Fibroblast of skin of right biceps (primary cell): Measurements from ENCODE around the gene HPX.

Experiments
- DNase-seq: peaks from one replicate; pipeline ENCODE4 v3.0.0-alpha.2; 2013

Gene HPX

DNA sequence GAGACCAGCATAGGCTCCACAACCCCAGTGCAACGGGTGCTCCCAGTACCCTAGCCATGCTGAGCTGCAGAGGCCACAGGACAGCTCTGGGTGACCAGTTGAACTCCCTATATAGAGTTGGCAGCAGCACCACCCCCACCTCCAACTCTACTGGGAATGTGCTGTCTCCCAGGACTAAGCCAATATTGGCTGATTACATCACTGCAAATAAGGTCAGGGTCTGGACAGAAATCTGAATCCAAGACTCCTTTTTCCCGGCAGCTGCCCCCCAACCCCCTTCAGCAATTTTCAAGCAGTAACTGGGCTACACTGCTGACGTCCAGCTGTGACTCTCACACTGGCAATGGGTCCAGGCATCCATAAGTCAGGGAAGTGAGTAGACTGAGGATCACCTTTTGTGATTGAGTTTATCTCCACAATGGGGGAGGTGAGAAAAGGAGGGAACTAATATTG lies at the start of gene HPX:
Gene HPX, minus strand, starts transcription at position 82 of the 453 bp plus-strand sequence. Its CDS starts 24 bp downstream, at position 58.
- no peak for DNase-seq

DNA sequence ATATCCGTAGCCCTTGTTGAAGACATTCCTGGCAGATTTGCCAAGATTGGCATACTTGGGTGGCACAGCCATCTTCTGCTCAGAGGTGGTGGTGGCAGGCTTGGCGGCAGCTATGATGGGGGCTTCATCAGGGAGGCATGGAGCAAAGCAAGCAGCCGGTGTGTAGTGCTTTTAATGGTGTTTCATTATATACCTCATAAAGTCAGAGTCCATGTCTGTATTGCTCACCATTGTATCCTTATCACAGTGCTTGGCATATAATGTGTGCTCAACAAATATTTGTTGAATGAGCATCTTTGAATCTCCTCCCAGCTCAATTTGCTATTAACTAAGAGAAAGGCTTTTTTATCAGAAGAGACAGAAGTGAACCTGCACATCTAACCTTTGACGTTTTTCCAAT lies 48.5 kb upstream of the HPX start:
- DNase-seq, result no peak

- no peak for DNase-seq
Observed at GRCh38 chr11:6488821-6489220, 48.0 kb upstream of the HPX start.

- DNase-seq, result no peak
Observed at GRCh38 chr11:6488342-6488741, 47.6 kb upstream of the HPX start.

GRCh38 chr11:6486938-6487337 lies 46.2 kb upstream of the HPX start:
- DNase-seq, result no peak

DNA sequence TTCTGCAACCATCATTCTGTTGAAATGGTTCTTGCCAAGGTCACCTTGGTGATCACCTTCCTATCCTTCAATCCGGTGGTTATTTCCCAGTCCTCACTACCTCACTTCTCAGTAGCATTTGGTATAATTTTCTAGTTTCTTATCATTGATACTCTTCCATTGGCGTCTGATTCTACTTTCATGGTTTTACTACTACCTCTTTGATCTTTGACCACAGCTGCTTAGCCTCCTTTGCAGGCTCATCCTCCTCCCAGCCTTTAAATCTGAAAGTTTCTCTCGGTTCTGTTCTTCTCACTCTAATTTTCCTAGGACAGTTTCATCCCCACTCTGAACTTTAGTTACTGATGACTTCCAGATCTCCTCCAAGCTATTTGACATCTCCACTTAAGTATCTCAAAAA lies 45.5 kb upstream of the HPX start:
- no peak for DNase-seq

GRCh38 chr11:6485661-6486060 lies 44.9 kb upstream of the HPX start:
- DNase-seq, result no peak

- no peak for DNase-seq
Observed at GRCh38 chr11:6483015-6483414, 42.2 kb upstream of the HPX start.

GRCh38 chr11:6482441-6482840 lies 41.7 kb upstream of the HPX start:
- no peak for DNase-seq

DNA sequence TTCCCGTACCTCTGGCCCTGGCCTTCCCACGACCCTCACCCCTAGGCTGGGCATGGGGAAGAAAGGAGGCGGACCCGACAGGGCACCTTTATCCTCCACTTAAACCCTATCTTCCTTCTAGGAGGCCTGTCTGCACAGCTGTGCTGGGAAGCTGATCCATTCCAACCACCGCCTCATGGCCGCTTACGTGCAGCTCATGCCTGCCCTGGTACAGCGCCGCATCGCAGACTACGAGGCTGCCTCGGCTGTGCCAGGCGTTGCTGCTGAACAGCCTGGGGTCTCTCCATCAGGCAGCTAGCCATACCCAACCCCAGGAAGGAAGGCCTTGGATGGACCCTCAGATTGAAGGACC lies 41.1 kb upstream of the HPX start:
- DNase-seq, result no peak

- DNase-seq, result peak; percentile 98
Observed at GRCh38 chr11:6481012-6481923, 40.5 kb upstream of the HPX start, which contains the start of the genes ARFIP2 and TIMM10B. Gene ARFIP2 (minus strand): TSS chr11:6481331. CDS start chr11:6480421, 910 bp downstream. Gene TIMM10B (plus strand): TSS chr11:6481501. CDS start chr11:6481517, 16 bp downstream.

- no peak for DNase-seq
Observed at GRCh38 chr11:6480299-6480914, 39.6 kb upstream of the HPX start.

GRCh38 chr11:6476571-6476970 lies 35.8 kb upstream of the HPX start:
- no peak for DNase-seq

GRCh38 chr11:6475936-6476335 lies 35.1 kb upstream of the HPX start:
- DNase-seq, result no peak

- no peak for DNase-seq
Observed at GRCh38 chr11:6474806-6475500, 34.2 kb upstream of the HPX start.

GRCh38 chr11:6474413-6474792 lies 33.6 kb upstream of the HPX start:
- DNase-seq, result no peak

DNA sequence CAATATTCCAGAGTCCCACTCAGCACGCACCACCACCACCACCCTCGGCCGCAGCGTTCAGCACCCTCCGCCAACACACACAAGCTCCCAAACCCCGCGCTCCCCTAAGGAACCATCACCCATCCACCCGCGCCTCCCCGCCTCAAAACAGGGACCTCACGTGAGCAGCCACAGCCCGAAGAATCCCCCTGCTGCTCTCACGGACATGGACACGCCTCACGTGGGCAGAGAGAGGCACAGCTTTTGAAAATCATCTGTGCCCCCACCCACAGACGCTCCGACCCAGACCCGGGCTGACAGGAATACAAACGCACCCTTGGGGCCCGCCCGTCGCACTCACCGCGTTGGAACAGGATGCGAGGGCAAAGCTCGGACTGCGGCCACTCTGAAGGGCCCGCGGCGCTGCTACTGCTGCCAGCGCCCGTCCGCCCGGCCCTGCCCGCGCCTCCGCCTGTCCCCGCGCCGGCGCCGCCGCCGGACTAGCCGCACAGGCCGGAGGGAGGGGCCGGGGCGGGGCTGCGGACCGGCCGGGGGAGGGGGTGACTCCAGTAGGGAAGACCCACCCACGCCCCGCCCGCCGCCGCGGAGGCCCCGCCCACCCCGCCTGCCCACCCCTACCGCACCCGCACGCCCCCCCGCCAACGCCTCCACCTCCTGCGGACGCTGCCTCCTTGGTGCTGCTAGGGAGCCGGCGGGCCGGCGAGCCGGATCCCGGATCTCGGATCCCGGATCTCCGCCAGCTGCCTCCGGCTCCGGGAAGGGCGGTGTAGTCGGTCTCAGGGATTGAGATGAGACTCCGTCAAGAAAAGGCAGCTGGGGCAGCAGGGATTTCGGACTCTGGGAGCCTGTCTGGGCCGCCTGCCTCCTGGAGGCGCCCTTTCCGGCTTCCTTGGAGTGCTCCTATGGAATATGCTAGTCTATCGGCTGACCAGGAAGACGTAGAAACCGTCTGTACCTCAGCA lies 32.9 kb upstream of the HPX start, which contains the start of gene TRIM3:
Gene TRIM3, minus strand, starts transcription at position 491 of the 962 bp plus-strand sequence. CDS start 8,246 bp downstream, outside the sequence.
- peak; percentile 90 for DNase-seq

- DNase-seq, result no peak
Observed at GRCh38 chr11:6472934-6473333, 32.1 kb upstream of the HPX start.

DNA sequence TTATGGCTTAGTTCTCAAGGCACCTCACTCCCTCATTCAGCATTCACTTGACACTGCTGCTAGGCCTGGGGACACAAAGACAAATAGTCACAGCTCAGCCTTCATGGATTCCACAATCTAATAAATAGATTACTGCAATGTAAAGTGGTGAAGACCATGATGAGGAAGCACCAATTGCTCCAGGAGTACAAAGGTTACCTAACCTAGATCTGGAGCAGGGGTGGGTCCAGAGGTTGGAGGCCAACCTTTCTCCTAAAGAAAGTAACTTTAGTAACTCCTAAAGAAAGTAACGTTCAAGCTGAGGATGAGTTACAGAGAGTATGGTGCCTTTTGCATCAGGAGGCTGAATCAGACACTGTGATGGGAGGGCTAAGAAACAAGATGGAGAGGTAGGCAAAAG lies 28.8 kb upstream of the HPX start:
- DNase-seq, result no peak

GRCh38 chr11:6468712-6469495 lies 28.1 kb upstream of the HPX start:
- peak; percentile 84 for DNase-seq

DNA sequence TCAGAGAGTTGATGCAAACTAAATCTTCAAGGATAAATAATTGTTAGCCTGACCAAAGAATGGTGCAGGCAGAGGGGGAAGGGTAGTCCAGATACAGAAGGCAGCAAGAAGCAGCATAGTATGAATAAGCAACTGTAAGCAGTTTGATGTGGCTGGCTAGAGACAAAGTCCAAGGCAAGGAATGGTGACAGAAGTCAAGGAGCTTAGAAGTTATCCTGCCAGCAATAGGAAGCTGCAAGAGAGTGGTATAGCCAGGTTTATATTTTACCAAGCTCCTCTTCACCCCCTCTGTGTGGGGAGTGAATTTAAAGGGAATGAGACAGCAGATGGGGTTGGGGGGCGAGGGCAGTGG lies 18.3 kb upstream of the HPX start:
- DNase-seq, result no peak
